Measurements from ENCODE around the gene KRTCAP2. TPM values are rescaled to one million over a fixed set of nuclear protein-coding genes. Genes with fewer than 3 reads are reported as not detected.

KRTCAP2 gene
- total and polyA plus RNA-seq, 10 of the 15 experiments (the other 5 are each of a cell fraction or from before 2014, with no cell fraction given): 61.3 to 238 (median 141) TPM

DNA sequence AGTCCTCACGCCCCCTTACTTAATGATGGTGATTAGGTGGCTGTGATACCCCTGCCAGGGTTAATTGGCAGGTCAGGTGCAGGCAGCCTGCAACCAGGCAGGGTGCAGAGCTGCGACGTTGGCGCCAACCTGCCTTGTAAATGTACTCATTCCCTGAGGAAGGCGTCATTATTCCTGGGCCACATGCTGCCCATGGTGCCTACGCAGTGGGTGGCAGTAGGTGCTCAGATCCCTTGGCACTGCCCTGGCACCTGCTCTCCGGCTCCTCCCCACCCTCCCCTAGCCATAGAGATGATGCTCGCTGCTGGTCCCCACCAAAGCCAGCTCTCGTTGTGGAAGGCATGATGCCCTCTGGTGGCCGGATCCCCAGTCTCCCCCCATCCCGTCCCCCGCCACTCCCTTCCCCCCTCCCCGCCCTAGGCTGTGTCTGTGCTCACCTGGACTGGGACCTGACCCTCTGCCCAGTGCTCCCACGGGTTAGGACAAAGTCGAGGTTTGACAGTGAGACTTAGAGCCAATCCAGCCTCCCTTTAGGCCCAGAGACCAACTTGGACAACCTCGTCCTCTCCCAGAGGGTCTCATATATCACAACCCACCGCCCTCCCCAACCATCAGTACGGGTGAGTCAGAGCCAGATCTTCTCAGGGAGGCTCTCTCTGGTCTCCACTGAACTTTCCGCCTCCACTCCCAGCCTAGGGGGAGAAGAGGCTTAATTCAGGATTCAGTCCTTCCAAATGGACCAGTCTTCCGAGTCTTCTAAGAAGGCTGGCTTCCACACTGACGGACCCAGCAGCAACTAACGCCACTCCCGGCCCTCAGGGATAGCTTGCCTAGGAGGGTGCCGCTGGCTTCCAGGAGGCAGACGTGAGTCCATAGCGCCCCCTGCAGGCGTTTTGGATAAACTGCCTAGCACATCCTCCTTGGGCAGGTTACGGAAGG is 5.7 kb downstream of the KRTCAP2 start (continued):
- peak; percentile 62; the same call in 1 of the 2 replicates for TF ChIP-seq ZNF207 (IDR thresholded peaks at IDR 0.05; ENCODE audit: borderline replicate concordance)
- TF ChIP-seq NBN (IDR thresholded peaks at IDR 0.05): no peak
- TF ChIP-seq KLF5 (IDR thresholded peaks at IDR 0.05; ENCODE audit: partially characterized antibody): no peak
- no peak for TF ChIP-seq ZNF384 (IDR thresholded peaks at IDR 0.05; ENCODE audit: borderline replicate concordance, low read depth, low read length)
- no peak for TF ChIP-seq TARDBP (IDR thresholded peaks at IDR 0.05; ENCODE audit: borderline replicate concordance)
- TF ChIP-seq SRF (IDR thresholded peaks at IDR 0.05; ENCODE audit: low read depth in 2 of 2, low read length in 2 of 2): no peak
- peak; percentile 96 for TF ChIP-seq RAD21 (IDR thresholded peaks at IDR 0.05; ENCODE audit: insufficient read depth, low read depth, low read length)
- TF ChIP-seq SMAD5 (IDR thresholded peaks at IDR 0.05; ENCODE audit: low read depth): no peak
- no peak for TF ChIP-seq MTA2 (IDR thresholded peaks at IDR 0.05; ENCODE audit: low read depth)
- TF ChIP-seq, protein P1, sequence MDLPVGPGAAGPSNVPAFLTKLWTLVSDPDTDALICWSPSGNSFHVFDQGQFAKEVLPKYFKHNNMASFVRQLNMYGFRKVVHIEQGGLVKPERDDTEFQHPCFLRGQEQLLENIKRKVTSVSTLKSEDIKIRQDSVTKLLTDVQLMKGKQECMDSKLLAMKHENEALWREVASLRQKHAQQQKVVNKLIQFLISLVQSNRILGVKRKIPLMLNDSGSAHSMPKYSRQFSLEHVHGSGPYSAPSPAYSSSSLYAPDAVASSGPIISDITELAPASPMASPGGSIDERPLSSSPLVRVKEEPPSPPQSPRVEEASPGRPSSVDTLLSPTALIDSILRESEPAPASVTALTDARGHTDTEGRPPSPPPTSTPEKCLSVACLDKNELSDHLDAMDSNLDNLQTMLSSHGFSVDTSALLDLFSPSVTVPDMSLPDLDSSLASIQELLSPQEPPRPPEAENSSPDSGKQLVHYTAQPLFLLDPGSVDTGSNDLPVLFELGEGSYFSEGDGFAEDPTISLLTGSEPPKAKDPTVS (IDR thresholded peaks at IDR 0.05; ENCODE audit: low read depth, low read length): no peak

Measured in GM12878 (cell line).